Measurements from ENCODE around the gene ZNF408. TPM values are rescaled to one million over a fixed set of nuclear protein-coding genes. Genes with fewer than 3 reads are reported as not detected.

Gene ZNF408
- 12.1 and 17.4 TPM in 2 replicates for total RNA-seq

DNA sequence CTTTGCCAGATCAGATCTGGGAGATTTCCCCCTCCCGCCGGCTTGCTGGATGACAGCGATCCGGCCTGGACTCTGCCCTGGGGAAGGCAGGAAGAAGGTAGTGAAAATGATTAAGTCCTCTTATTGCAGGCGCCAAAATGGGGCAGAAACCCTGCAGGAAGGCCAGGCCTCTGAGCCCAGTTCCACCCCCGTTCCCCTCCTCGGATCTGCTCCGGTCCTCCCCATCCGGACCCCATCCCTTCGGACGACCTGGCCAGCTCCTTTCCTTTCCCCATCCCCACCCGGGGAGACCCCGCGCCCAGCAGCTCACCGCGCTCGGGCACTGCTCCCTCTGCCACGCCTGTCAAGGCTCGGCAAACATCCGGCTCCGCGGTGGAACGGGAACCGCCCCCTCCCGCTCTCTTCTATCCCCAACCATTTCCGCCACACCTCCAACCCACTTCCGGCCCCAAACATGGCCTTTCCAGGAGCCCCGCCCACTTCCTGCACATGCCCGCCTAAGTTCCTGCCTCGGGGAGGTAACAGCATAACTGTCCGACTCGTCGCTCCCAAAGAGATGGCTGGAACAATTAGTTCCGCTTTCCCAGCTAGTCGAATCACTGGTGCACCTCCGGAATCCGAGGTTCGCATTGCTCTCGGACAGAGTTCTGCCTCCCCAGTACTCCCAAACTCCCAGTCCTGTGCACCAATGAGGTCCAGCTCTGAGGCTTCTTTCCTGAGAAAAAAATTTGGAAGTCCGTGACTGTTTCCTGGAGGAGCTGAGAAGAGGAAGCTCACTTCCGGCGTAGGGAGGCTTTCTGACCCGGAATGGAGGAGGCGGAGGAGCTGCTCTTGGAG is at the start of gene ZNF408, which contains the start of gene ARHGAP1:
ZNF408 (plus strand) TSS at position 791 of the 837 bp plus-strand sequence; CDS start at position 808, 17 bp downstream.
ARHGAP1 (minus strand) TSS at position 379 of the 837 bp plus-strand sequence. CDS start 4,512 bp downstream, outside the sequence.
- TF ChIP-seq, protein P1, sequence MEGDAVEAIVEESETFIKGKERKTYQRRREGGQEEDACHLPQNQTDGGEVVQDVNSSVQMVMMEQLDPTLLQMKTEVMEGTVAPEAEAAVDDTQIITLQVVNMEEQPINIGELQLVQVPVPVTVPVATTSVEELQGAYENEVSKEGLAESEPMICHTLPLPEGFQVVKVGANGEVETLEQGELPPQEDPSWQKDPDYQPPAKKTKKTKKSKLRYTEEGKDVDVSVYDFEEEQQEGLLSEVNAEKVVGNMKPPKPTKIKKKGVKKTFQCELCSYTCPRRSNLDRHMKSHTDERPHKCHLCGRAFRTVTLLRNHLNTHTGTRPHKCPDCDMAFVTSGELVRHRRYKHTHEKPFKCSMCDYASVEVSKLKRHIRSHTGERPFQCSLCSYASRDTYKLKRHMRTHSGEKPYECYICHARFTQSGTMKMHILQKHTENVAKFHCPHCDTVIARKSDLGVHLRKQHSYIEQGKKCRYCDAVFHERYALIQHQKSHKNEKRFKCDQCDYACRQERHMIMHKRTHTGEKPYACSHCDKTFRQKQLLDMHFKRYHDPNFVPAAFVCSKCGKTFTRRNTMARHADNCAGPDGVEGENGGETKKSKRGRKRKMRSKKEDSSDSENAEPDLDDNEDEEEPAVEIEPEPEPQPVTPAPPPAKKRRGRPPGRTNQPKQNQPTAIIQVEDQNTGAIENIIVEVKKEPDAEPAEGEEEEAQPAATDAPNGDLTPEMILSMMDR (IDR thresholded peaks at IDR 0.05; ENCODE audit: insufficient read depth, low read depth, low read length): no peak
- H3K4me3 ChIP-seq (ENCODE audit: low read depth, low read length): peak within 1 kb of the TSS; percentile 99
- DNase-seq (ENCODE audit: low read depth): peak; percentile 99

GRCh38 chr11:46655631-46656030 is 45.2 kb upstream of the ZNF408 start:
- TF ChIP-seq, protein P1 (IDR thresholded peaks at IDR 0.05; ENCODE audit: insufficient read depth, low read depth, low read length): no peak
- no peak overlapping the region for H3K4me3 ChIP-seq (ENCODE audit: low read depth, low read length)
- DNase-seq (ENCODE audit: low read depth): peak; percentile 62

GRCh38 chr11:46657186-46657585 is 43.6 kb upstream of the ZNF408 start:
- no peak for DNase-seq (ENCODE audit: low read depth)
- H3K4me3 ChIP-seq (ENCODE audit: low read depth, low read length): no peak overlapping the region
- TF ChIP-seq, protein P1 (IDR thresholded peaks at IDR 0.05; ENCODE audit: insufficient read depth, low read depth, low read length): no peak

DNA sequence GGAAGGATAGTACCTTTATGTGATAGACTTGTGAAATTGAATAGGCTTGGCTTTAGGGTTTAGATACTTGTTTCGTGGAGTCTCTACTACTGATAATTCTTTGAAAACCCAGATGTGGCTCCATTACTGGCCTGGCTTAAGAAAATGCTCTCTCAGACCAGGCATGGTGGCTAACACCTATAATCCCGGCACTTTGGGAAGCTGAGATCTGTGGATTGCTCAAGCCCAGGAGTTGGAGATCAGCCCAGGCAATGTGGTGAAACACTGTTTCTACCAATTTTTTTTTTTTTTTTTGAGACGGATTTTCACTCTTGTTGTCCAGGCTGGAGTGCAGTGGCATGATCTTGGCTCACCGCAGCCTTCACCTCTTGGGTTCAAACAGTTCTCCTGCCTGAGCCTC is 42.6 kb upstream of the ZNF408 start:
- peak; percentile 95 for DNase-seq (ENCODE audit: low read depth)
- H3K4me3 ChIP-seq (ENCODE audit: low read depth, low read length): no peak overlapping the region
- TF ChIP-seq, protein P1 (IDR thresholded peaks at IDR 0.05; ENCODE audit: insufficient read depth, low read depth, low read length): no peak

DNA sequence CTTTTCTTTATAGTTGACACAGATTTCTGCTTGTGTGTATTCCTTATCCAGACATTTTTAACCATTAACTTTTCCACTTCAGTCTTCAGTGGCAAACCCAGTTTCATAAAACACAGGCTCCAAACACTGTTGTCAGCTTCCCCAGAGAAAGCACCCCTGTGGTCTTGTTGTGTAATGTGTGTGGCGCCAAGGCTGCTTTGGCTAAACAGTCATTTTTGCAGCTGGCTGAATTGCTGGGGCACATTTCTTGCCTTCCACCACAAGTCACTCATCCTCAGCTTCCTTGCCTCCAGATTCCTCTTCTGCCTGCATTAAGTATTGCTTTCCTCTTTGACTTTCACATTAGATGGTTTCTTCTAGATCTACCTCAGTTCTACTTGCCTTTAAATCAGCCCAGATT is 40.9 kb upstream of the ZNF408 start:
- DNase-seq (ENCODE audit: low read depth): peak; percentile 85
- no peak overlapping the region for H3K4me3 ChIP-seq (ENCODE audit: low read depth, low read length)
- TF ChIP-seq, protein P1 (IDR thresholded peaks at IDR 0.05; ENCODE audit: insufficient read depth, low read depth, low read length): no peak

DNA sequence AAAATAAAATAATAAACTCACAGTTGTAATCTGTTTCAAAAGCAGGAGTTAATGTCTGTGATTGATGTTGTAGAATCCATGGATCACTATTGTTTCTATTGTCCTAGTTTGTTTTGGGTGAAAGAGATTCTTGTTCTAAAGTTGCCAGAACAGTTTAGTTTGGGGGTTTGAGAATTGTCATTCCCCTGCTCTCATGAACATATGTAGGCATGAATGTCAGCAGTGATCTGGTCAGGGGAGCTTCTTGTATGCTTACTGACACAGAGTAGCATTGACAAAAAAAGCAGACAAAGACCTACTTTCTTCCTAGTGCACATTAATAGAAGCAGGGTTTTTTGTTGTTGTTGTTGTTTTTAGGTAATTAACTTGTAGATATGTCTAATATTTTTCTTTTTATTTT is 39.0 kb upstream of the ZNF408 start:
- no peak overlapping the region for H3K4me3 ChIP-seq (ENCODE audit: low read depth, low read length)
- TF ChIP-seq, protein P1 (IDR thresholded peaks at IDR 0.05; ENCODE audit: insufficient read depth, low read depth, low read length): no peak
- no peak for DNase-seq (ENCODE audit: low read depth)
